Measurements from ENCODE around the gene LYSMD1.
"Not testable (repeated sequence)": the region's sequence is repeated elsewhere in the genome, so short reads cannot be mapped to it uniquely, and the experiment has no call there.

Gene LYSMD1
- 0.47 to 2.3 (median 0.96) reads per million in 18 experiments for total RNA-seq

GRCh38 chr1:151165738-151166504, at the start of gene LYSMD1, which contains the start of gene SCNM1:
Gene LYSMD1 (minus strand): TSS chr1:151165902. CDS start chr1:151165258, 644 bp downstream.
Gene SCNM1 (plus strand): TSS chr1:151166144. CDS start chr1:151166153, 9 bp downstream.
- DNase-seq, result peak; percentile 99 to 100

GRCh38 chr1:151213560-151213959, 47.9 kb upstream of the LYSMD1 start:
- no peak for DNase-seq

GRCh38 chr1:151211972-151212705, 46.4 kb upstream of the LYSMD1 start:
- no peak for DNase-seq

- DNase-seq, result no peak
Measured at GRCh38 chr1:151210830-151211229, 45.1 kb upstream of the LYSMD1 start.

GRCh38 chr1:151205381-151205965, 39.8 kb upstream of the LYSMD1 start:
- not testable (repeated sequence) for DNase-seq

GRCh38 chr1:151199873-151200581, 34.3 kb upstream of the LYSMD1 start:
- peak in 1 of 2 donors; percentile 31 for DNase-seq

GRCh38 chr1:151198254-151199127, 32.8 kb upstream of the LYSMD1 start, which contains the start of gene PIP5K1A:
Gene PIP5K1A (plus strand): TSS chr1:151198552. CDS start chr1:151198997, 445 bp downstream.
- peak; percentile 99 to 100 for DNase-seq

GRCh38 chr1:151197863-151198253, 32.2 kb upstream of the LYSMD1 start:
- no peak for DNase-seq

GRCh38 chr1:151196292-151196800, 30.6 kb upstream of the LYSMD1 start:
- DNase-seq, result peak; percentile 79 to 90

- DNase-seq, result not testable (repeated sequence)
Measured at GRCh38 chr1:151194894-151195594, 29.3 kb upstream of the LYSMD1 start.

- no peak for DNase-seq
Measured at GRCh38 chr1:151193856-151194255, 28.2 kb upstream of the LYSMD1 start.

- DNase-seq, result no peak
Measured at GRCh38 chr1:151193304-151193703, 27.6 kb upstream of the LYSMD1 start.

- no peak for DNase-seq
Measured at GRCh38 chr1:151192047-151192446, 26.3 kb upstream of the LYSMD1 start.

- peak; percentile 75 to 83 for DNase-seq
Measured at GRCh38 chr1:151189637-151190445, 24.1 kb upstream of the LYSMD1 start, which contains the start of gene VPS72. Gene VPS72 (minus strand): TSS chr1:151190197. CDS start chr1:151190121, 76 bp downstream.

GRCh38 chr1:151188667-151189066, 23.0 kb upstream of the LYSMD1 start:
- not testable (repeated sequence) for DNase-seq

GRCh38 chr1:151187205-151187604, 21.5 kb upstream of the LYSMD1 start:
- no peak for DNase-seq

- no peak for DNase-seq
Measured at GRCh38 chr1:151184211-151184610, 18.5 kb upstream of the LYSMD1 start.

GRCh38 chr1:151176514-151177045, 10.9 kb upstream of the LYSMD1 start:
- DNase-seq, result no peak

GRCh38 chr1:151175863-151176262, 10.2 kb upstream of the LYSMD1 start, which contains the start of gene TMOD4:
Gene TMOD4 (minus strand): TSS chr1:151175981. CDS start chr1:151174875, 1,106 bp downstream.
- DNase-seq, result peak; percentile 28 to 37

Measured in inflammatory macrophage (primary cell).